Neural progenitor cell (in vitro differentiated cells): ENCODE measurements around the gene IL17C. TPM values are rescaled to one million over a fixed set of nuclear protein-coding genes. Genes with fewer than 3 reads are reported as not detected.

Experiments used
- DNase-seq: peaks from one replicate; pipeline ENCODE4 v3.0.0-alpha.2; 2016; ENCODE audit warnings: low spot score
- H2AFZ ChIP-seq: fragments of 200-600 bp; sonication (generic); replicated peaks from 2 replicates; pipeline ENCODE4 v1.6.1; 2016; ENCODE audit warnings: antibody characterized with exemption
- H3F3A ChIP-seq: fragments of 200-600 bp; sonication (generic); 2 replicates; pipeline ENCODE4 v1.6.1; 2016; ENCODE audit warnings: antibody characterized with exemption, low read depth
- H3K27ac ChIP-seq: fragments of 200-600 bp; sonication (generic); 2 replicates; pipeline ENCODE4 v1.5.1; 2016; ENCODE audit warnings: mild to moderate bottlenecking
- H3K27me3 ChIP-seq: fragments of 200-600 bp; sonication (generic); 2 replicates; pipeline ENCODE4 v1.6.1; 2016; ENCODE audit warnings: mild to moderate bottlenecking, moderate library complexity
- H3K36me3 ChIP-seq: fragments of 200-600 bp; sonication (generic); 2 replicates; pipeline ENCODE4 v1.5.1; 2016
- H3K4me1 ChIP-seq: fragments of 200-600 bp; sonication (generic); 2 replicates; pipeline ENCODE4 v1.6.1; 2016; ENCODE audit warnings: mixed run types
- H3K4me2 ChIP-seq: fragments of 200-600 bp; sonication (generic); 2 replicates; pipeline ENCODE4 v1.6.1; 2016
- H3K4me3 ChIP-seq: fragments of 200-600 bp; sonication (generic); 2 replicates; pipeline ENCODE4 v1.5.1; 2016
- H3K79me2 ChIP-seq: fragments of 200-600 bp; sonication (generic); 2 replicates; pipeline ENCODE4 v1.6.1; 2016; ENCODE audit warnings: low read depth
- H3K9ac ChIP-seq: fragments of 200-600 bp; sonication (generic); 2 replicates; pipeline ENCODE4 v1.6.1; 2016
- H3K9me3 ChIP-seq: fragments of 200-600 bp; sonication (generic); 2 replicates; pipeline ENCODE4 v1.5.1; 2016; ENCODE audit warnings: low read depth
- H4K20me1 ChIP-seq: fragments of 200-600 bp; sonication (generic); 2 replicates; pipeline ENCODE4 v1.6.1; 2016; ENCODE audit warnings: low read depth
- H3K27ac Mint-ChIP-seq: 3 replicates; pipeline ENCODE4 v1.8.0; 2021; ENCODE audit warnings: mixed read lengths
- H3K27me3 Mint-ChIP-seq: 2 replicates; pipeline ENCODE4 v1.8.0; 2022; ENCODE audit warnings: low read depth, mild to moderate bottlenecking, inconsistent platforms, moderate library complexity, mixed read lengths; ENCODE audit not compliant: insufficient read depth
- H3K36me3 Mint-ChIP-seq: 3 replicates; pipeline ENCODE4 v1.8.0; 2021; ENCODE audit warnings: mixed read lengths
- H3K4me1 Mint-ChIP-seq: 3 replicates; pipeline ENCODE4 v1.8.0; 2021; ENCODE audit warnings: mixed read lengths
- H3K4me3 Mint-ChIP-seq: 3 replicates; pipeline ENCODE4 v1.8.0; 2021; ENCODE audit warnings: mild to moderate bottlenecking, moderate library complexity, mixed read lengths
- H3K9me3 Mint-ChIP-seq: 3 replicates; pipeline ENCODE4 v1.8.0; 2020; ENCODE audit warnings: mixed read lengths
- CTCF ChIP-seq: fragments of 200-600 bp; sonication (generic); IDR thresholded peaks from 2 replicates; pipeline ENCODE4 v1.5.1; 2017; ENCODE audit warnings: antibody characterized with exemption, mild to moderate bottlenecking
- EZH2 ChIP-seq: fragments of 200-600 bp; sonication (generic); IDR thresholded peaks from 2 replicates; pipeline ENCODE4 v1.6.1; 2017; ENCODE audit warnings: antibody characterized with exemption, mild to moderate bottlenecking, moderate library complexity
- EZH2phosphoT487 ChIP-seq: fragments of 200-600 bp; sonication (generic); IDR thresholded peaks from 2 replicates; pipeline ENCODE4 v1.6.1; 2017; ENCODE audit warnings: antibody characterized with exemption
- total RNA-seq: library from RNA; depleted of rRNA; stranded (reverse); fragments of >200 nt; gene quantifications from 2 replicates; pipeline ENCODE4 v1.2.3, GENCODE V29; 2015; ENCODE audit warnings: low replicate concordance

IL17C gene
- total RNA-seq, 1 donor from 2014 or later = not detected

GRCh38 chr16:88659160-88659559 is 20.8 kb downstream of the IL17C start:
- H3K4me3 ChIP-seq = no peak overlapping the region
- TF ChIP-seq EZH2phosphoT487 = no peak
- no peak overlapping the region for H3K27ac ChIP-seq
- H3K9ac ChIP-seq = no peak overlapping the region
- peaks cover 45% of the 10 kb centered on the region for H3K79me2 ChIP-seq
- no peaks in the 10 kb centered on the region for H3K36me3 ChIP-seq
- no peaks in the 10 kb centered on the region for H3K9me3 ChIP-seq
- Mint-ChIP-seq H3K4me3 (no peak overlapping the region), H3K4me1 (peaks cover 18% of the 10 kb centered on the region), H3K9me3 (no peaks in the 10 kb centered on the region), H3K27me3 (peaks cover 6% of the 10 kb centered on the region), H3K27ac (no peak overlapping the region), H3K36me3 (no peaks in the 10 kb centered on the region)
- H3K27me3 ChIP-seq = no peaks in the 10 kb centered on the region
- DNase-seq = no peak
- peaks cover 4% of the 10 kb centered on the region for H3F3A ChIP-seq
- no peak overlapping the region for H3K4me2 ChIP-seq
- peaks cover 4% of the 10 kb centered on the region for H3K4me1 ChIP-seq
- peaks cover 39% of the 10 kb centered on the region for H4K20me1 ChIP-seq
- H2AFZ ChIP-seq = no peak overlapping the region

- Histone ChIP-seq H2AFZ (no peak overlapping the region), H3K27me3 (no peaks in the 10 kb centered on the region), H3K27ac (no peak overlapping the region), H3K4me1 (peaks cover 4% of the 10 kb centered on the region), H3K9ac (no peak overlapping the region), H3K4me2 (peak overlapping the region; percentile 92), H3F3A (peaks cover 7% of the 10 kb centered on the region), H4K20me1 (peaks cover 39% of the 10 kb centered on the region), H3K9me3 (no peaks in the 10 kb centered on the region), H3K4me3 (peak overlapping the region; percentile 76), H3K79me2 (peaks cover 53% of the 10 kb centered on the region), H3K36me3 (no peaks in the 10 kb centered on the region)
- Mint-ChIP-seq H3K27me3 (peaks cover 4% of the 10 kb centered on the region), H3K36me3 (no peaks in the 10 kb centered on the region), H3K9me3 (no peaks in the 10 kb centered on the region), H3K4me1 (peaks cover 23% of the 10 kb centered on the region), H3K27ac (no peak overlapping the region), H3K4me3 (peak overlapping the region; percentile 89)
- no peak for DNase-seq
- TF ChIP-seq EZH2phosphoT487 (no peak), CTCF (no peak), EZH2 (no peak)
Measured at GRCh38 chr16:88661468-88661867, 23.1 kb downstream of the IL17C start.

- Histone ChIP-seq H3K9ac (peak overlapping the region; percentile 68), H3K27ac (peak overlapping the region; percentile 76), H3K4me3 (peak overlapping the region; percentile 76), H2AFZ (peak overlapping the region; percentile 70), H3F3A (peaks cover 7% of the 10 kb centered on the region), H3K9me3 (no peaks in the 10 kb centered on the region), H3K27me3 (no peaks in the 10 kb centered on the region), H3K79me2 (peaks cover 53% of the 10 kb centered on the region), H4K20me1 (peaks cover 39% of the 10 kb centered on the region), H3K4me1 (peaks cover 4% of the 10 kb centered on the region), H3K36me3 (no peaks in the 10 kb centered on the region), H3K4me2 (peak overlapping the region; percentile 92)
- TF ChIP-seq EZH2 (no peak), CTCF (peak; percentile 2)
- peak overlapping the region; percentile 89 for H3K4me3 Mint-ChIP-seq
- H3K27ac Mint-ChIP-seq = no peak overlapping the region
- H3K27me3 Mint-ChIP-seq = peaks cover 4% of the 10 kb centered on the region
- no peaks in the 10 kb centered on the region for H3K36me3 Mint-ChIP-seq
- H3K4me1 Mint-ChIP-seq = peaks cover 23% of the 10 kb centered on the region
- DNase-seq = peak; percentile 49
- H3K9me3 Mint-ChIP-seq = no peaks in the 10 kb centered on the region
Measured at GRCh38 chr16:88662222-88662842, 24.0 kb downstream of the IL17C start.

GRCh38 chr16:88662843-88663606 is 24.7 kb downstream of the IL17C start, which contains the start of gene MVD:
TSS of gene MVD (minus strand) at chr16:88663091. CDS start at chr16:88663080, 11 bp downstream.
- Histone ChIP-seq H3K27me3 (no peaks in the 10 kb centered on the region), H3F3A (peaks cover 10% of the 10 kb centered on the region), H3K9me3 (no peaks in the 10 kb centered on the region), H2AFZ (peak within 1 kb of the TSS; percentile 79), H3K4me2 (peak within 1 kb of the TSS; percentile 95), H3K9ac (peak within 1 kb of the TSS; percentile 68), H3K27ac (peak within 1 kb of the TSS; percentile 76), H3K4me1 (peaks cover 4% of the 10 kb centered on the region), H3K4me3 (peak within 1 kb of the TSS; percentile 76), H3K79me2 (peaks cover 53% of the 10 kb centered on the region), H3K36me3 (no peaks in the 10 kb centered on the region), H4K20me1 (peaks cover 33% of the 10 kb centered on the region)
- H3K9me3 Mint-ChIP-seq = no peaks in the 10 kb centered on the region
- H3K27ac Mint-ChIP-seq = no peak within 1 kb of the TSS
- DNase-seq = peak; percentile 99
- H3K36me3 Mint-ChIP-seq = no peaks in the 10 kb centered on the region
- peak; percentile 28 for TF ChIP-seq EZH2
- TF ChIP-seq EZH2phosphoT487 = no peak
- peak; percentile 7 for TF ChIP-seq CTCF
- H3K4me1 Mint-ChIP-seq = peaks cover 25% of the 10 kb centered on the region
- peaks cover 4% of the 10 kb centered on the region for H3K27me3 Mint-ChIP-seq
- peak within 1 kb of the TSS; percentile 89 for H3K4me3 Mint-ChIP-seq
